K562 (cell line): Measurements from ENCODE around the gene MED29. TPM values are rescaled to one million over a fixed set of nuclear protein-coding genes. Genes with fewer than 3 reads are reported as not detected.

Experiments used
- ARID3B ChIP-seq: fragments of 250-450 bp; sonication (Bioruptor Pico); IDR thresholded peaks from 2 replicates; pipeline ENCODE4 v1.4.0; 2020; ENCODE audit warnings: borderline replicate concordance
- EWSR1 ChIP-seq: fragments of 450-650 bp; IDR thresholded peaks from 2 replicates; pipeline ENCODE4 v1.6.1; 2018; ENCODE audit warnings: borderline replicate concordance, mild to moderate bottlenecking, low read depth, moderate library complexity; ENCODE audit not compliant: partially characterized antibody
- FOXP1 ChIP-seq: sonication (generic); formaldehyde crosslinking; IDR thresholded peaks from 2 replicates; pipeline ENCODE4 v1.8.0; 2022; ENCODE audit warnings: mild to moderate bottlenecking, missing genetic modification reagents
- HMBOX1 ChIP-seq: sonication (generic); IDR thresholded peaks from 2 replicates; pipeline ENCODE4 v1.6.1; 2016
- HNRNPK ChIP-seq: fragments of 200-400 bp; formaldehyde crosslinking; IDR thresholded peaks from one replicate; pipeline ENCODE4 v1.6.1; 2018; ENCODE audit warnings: mild to moderate bottlenecking, low read depth, low read length; ENCODE audit not compliant: poor library complexity, severe bottlenecking
- MCM2 ChIP-seq: fragments of 450-650 bp; IDR thresholded peaks from 2 replicates; pipeline ENCODE4 v1.6.1; 2017; ENCODE audit warnings: low read depth, mild to moderate bottlenecking
- MTA2 ChIP-seq: fragments of 450-650 bp; IDR thresholded peaks from 2 replicates; pipeline ENCODE4 v1.6.1; 2016; ENCODE audit warnings: low read depth
- MYNN ChIP-seq, 2 experiments: sonication (generic); formaldehyde crosslinking in 1 of 2; IDR thresholded peaks; 2 replicates each; pipeline versions ENCODE4 v1.5.0 to v1.6.1; 2016 to 2020; ENCODE audit warnings: antibody characterized with exemption in 1 of 2, missing genetic modification reagents in 1 of 2
- NKRF ChIP-seq: fragments of 450-650 bp; IDR thresholded peaks from 2 replicates; pipeline ENCODE4 v1.6.1; 2016; ENCODE audit warnings: borderline replicate concordance
- NRF1 ChIP-seq, 2 experiments: fragments of 450-650 bp; IDR thresholded peaks in 1 of 2; conservative IDR thresholded peaks in 1 of 2; 2 replicates each; pipeline ENCODE4 v1.6.1; 2014; ENCODE audit warnings: mild to moderate bottlenecking in 2 of 2
- OTX1 ChIP-seq: fragments of 450-650 bp; formaldehyde crosslinking; IDR thresholded peaks from 2 replicates; pipeline ENCODE4 v1.4.0; 2022; ENCODE audit warnings: mild to moderate bottlenecking
- PHTF2 ChIP-seq: fragments of 250-450 bp; sonication (Bioruptor Pico); IDR thresholded peaks from 2 replicates; pipeline ENCODE4 v1.5.0; 2021; ENCODE audit warnings: mild to moderate bottlenecking
- RNF2 ChIP-seq: sonication (generic); IDR thresholded peaks from 2 replicates; pipeline ENCODE4 v1.6.1; 2016
- SAFB ChIP-seq: fragments of 200-400 bp; formaldehyde crosslinking; IDR thresholded peaks from 2 replicates; pipeline ENCODE4 v1.6.1; 2017; ENCODE audit warnings: low read depth, low read length, borderline replicate concordance
- SIN3A ChIP-seq, 2 experiments: fragments of 150-350 bp in 1 of 2; IDR thresholded peaks; 2 replicates each; pipeline ENCODE4 v1.6.1; 2011 to 2016; ENCODE audit warnings: borderline replicate concordance in 2 of 2, low read depth in 2 of 2, low read length in 2 of 2, mild to moderate bottlenecking in 2 of 2, moderate library complexity in 2 of 2; ENCODE audit not compliant: control insufficient read depth in 1 of 2
- SREBF1 ChIP-seq: fragments of 150-350 bp; IDR thresholded peaks from 2 replicates; pipeline ENCODE4 v1.6.1; 2014; ENCODE audit warnings: antibody characterized with exemption, low read depth, low read length, borderline replicate concordance
- ZNF217 ChIP-seq: sonication (generic); formaldehyde crosslinking; IDR thresholded peaks from 2 replicates; pipeline ENCODE4 v1.8.0; 2022; ENCODE audit warnings: mild to moderate bottlenecking, missing genetic modification reagents
- ZNF324 ChIP-seq: fragments of 250-450 bp; sonication (Bioruptor Pico); IDR thresholded peaks from 2 replicates; pipeline ENCODE4 v1.4.0; 2020; ENCODE audit warnings: mild to moderate bottlenecking
- polyA plus RNA-seq, 8 experiments: library from polyadenylated mRNA; depleted of rRNA in 4 of 8; stranded (reverse) in 5 of 8; unstranded in 3 of 8; fragments of >200 nt; fragmentation: Nextera tagmentation in 2 of 8; fragmentation: Illumina TruSeq in 1 of 8; extraction: Ambion mirVana in 2 of 8; extraction: Trizol in 1 of 8; gene quantifications; 2 replicates each; pipeline versions ENCODE4 v1.2.1 to v1.2.3, GENCODE V29; 2011 to 2014; ENCODE audit warnings: inconsistent platforms in 1 of 8, missing spikeins in 1 of 8
- total RNA-seq, 7 experiments: library from RNA; depleted of rRNA in 6 of 7; stranded (reverse); fragments of >200 nt in 6 of 7; fragmentation: Illumina TruSeq in 2 of 7; extraction: Trizol in 2 of 7; gene quantifications; 2 replicates each; pipeline versions ENCODE4 v1.2.1 to v1.2.3, GENCODE V29; 2011 to 2021; ENCODE audit warnings: low replicate concordance in 1 of 7
- TF ChIP-seq, protein P1 (sequence below), 2 experiments: IDR thresholded peaks; 2 replicates each; pipeline ENCODE4 v1.6.1; 2011; ENCODE audit warnings: borderline replicate concordance in 1 of 2, control low read depth in 1 of 2, low read depth in 1 of 2, low read length in 1 of 2, mild to moderate bottlenecking in 1 of 2, mixed read lengths in 1 of 2, moderate library complexity in 1 of 2; ENCODE audit not compliant: insufficient read depth in 1 of 2, insufficient read length in 1 of 2, poor library complexity in 1 of 2, severe bottlenecking in 1 of 2; ENCODE audit errors: extremely low read depth in 1 of 2
- TF ChIP-seq, protein P2 (sequence below): fragments of 250-450 bp; sonication (Bioruptor Pico); IDR thresholded peaks from 2 replicates; pipeline ENCODE4 v1.8.0; 2022; ENCODE audit warnings: moderate library complexity, mild to moderate bottlenecking, inconsistent platforms

The MED29 gene
- total and polyA plus RNA-seq, 9 of the 15 experiments (the other 6 are each of a cell fraction or from before 2014, with no cell fraction given): 1.8 to 22.6 (median 12.4) TPM

GRCh38 chr19:39430675-39431593, 39.8 kb downstream of the MED29 start (continued):
- no peak for TF ChIP-seq SAFB
- TF ChIP-seq, protein P1, sequence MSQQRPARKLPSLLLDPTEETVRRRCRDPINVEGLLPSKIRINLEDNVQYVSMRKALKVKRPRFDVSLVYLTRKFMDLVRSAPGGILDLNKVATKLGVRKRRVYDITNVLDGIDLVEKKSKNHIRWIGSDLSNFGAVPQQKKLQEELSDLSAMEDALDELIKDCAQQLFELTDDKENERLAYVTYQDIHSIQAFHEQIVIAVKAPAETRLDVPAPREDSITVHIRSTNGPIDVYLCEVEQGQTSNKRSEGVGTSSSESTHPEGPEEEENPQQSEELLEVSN (IDR thresholded peaks at IDR 0.05; ENCODE audit: borderline replicate concordance in 1 of 2, extremely low read depth in 1 of 2, insufficient read depth in 1 of 2, insufficient read length in 1 of 2, low read depth in 1 of 2, low read length in 1 of 2, poor library complexity in 1 of 2, severe bottlenecking in 1 of 2): peak; percentile 70 to 91
- TF ChIP-seq EWSR1: no peak
- peak; percentile 87 for TF ChIP-seq FOXP1 (CRISPR knock-in tag)
- TF ChIP-seq, protein P2, sequence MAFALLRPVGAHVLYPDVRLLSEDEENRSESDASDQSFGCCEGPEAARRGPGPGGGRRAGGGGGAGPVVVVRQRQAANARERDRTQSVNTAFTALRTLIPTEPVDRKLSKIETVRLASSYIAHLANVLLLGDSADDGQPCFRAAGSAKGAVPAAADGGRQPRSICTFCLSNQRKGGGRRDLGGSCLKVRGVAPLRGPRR (CRISPR knock-in tag): no peak
- TF ChIP-seq NRF1 (conservative IDR thresholded peaks at IDR 0.05 in 1 of 2, IDR thresholded peaks at IDR 0.05 in 1 of 2): peak; percentile 30 to 37; a peak in 1 of 4 replicates
- TF ChIP-seq RNF2: 0 out of 2 replicates have a peak, but pooled peaks have one; percentile 17
- no peak for TF ChIP-seq HNRNPK
- peak; percentile 51; the same call in 1 of the 2 replicates for TF ChIP-seq NKRF
- TF ChIP-seq MYNN (IDR thresholded peaks at IDR 0.05): no peak; the same call in 1 of the 2 replicates
- TF ChIP-seq MYNN (CRISPR knock-in tag; IDR thresholded peaks at IDR 0.05): no peak
- TF ChIP-seq MCM2: no peak
- TF ChIP-seq ZNF217: no peak
- no peak for TF ChIP-seq HMBOX1
- TF ChIP-seq ARID3B (CRISPR knock-in tag): no peak
- no peak for TF ChIP-seq ZNF324 (CRISPR knock-in tag)
- no peak for TF ChIP-seq OTX1 (CRISPR knock-in tag)
- TF ChIP-seq SIN3A (IDR thresholded peaks at IDR 0.05; ENCODE audit: borderline replicate concordance in 2 of 2, control insufficient read depth in 1 of 2, low read depth in 2 of 2, low read length in 2 of 2): 0 out of 4 replicates have a peak, but pooled peaks of 1 of the 2 experiments have one; percentile 20
- TF ChIP-seq PHTF2 (CRISPR knock-in tag): no peak
- TF ChIP-seq SREBF1: no peak
- TF ChIP-seq MTA2: no peak
